ENCODE results near the gene TSPAN11. TPM values are rescaled to one million over a fixed set of nuclear protein-coding genes. Genes with fewer than 3 reads are reported as not detected.

TSPAN11 gene
- total and polyA plus RNA-seq, 2 donors (not counting 3 experiments of a cell fraction or from before 2014, with no cell fraction given) = 2.1 to 3.9 TPM

GRCh38 chr12:30968211-30968610 lies 41.7 kb downstream of the TSPAN11 start:
- Histone ChIP-seq H3K36me3 (ENCODE audit: control insufficient read depth in 2 of 2, extremely low read depth in 1 of 2, insufficient read depth in 2 of 2, low read length in 2 of 2) (no peaks in the 10 kb centered on the region), H3K27ac (ENCODE audit: insufficient read depth, low read depth, low read length) (no peak overlapping the region), H3K9me3 (replicated peaks; ENCODE audit: control insufficient read depth, insufficient read depth, low read length) (no peaks in the 10 kb centered on the region), H3K79me2 (ENCODE audit: control insufficient read depth, insufficient read depth, low read length) (no peaks in the 10 kb centered on the region), H3K4me2 (ENCODE audit: insufficient read depth, low read length) (no peak overlapping the region), H3K4me3 (replicated peaks in 1 of 3; ENCODE audit: insufficient read depth in 1 of 3, low read depth in 1 of 3, low read length in 3 of 3) (no peak overlapping the region), H3K9ac (replicated peaks; ENCODE audit: extremely low read depth, insufficient read depth, low read length) (no peak overlapping the region), H3K9me1 (replicated peaks; ENCODE audit: control insufficient read depth, extremely low read depth, insufficient read depth, low read length) (no peaks in the 10 kb centered on the region), H3K4me1 (ENCODE audit: control insufficient read depth, extremely low read depth, insufficient read depth, low read length) (no peaks in the 10 kb centered on the region), H2AFZ (ENCODE audit: low read depth, low read length) (no peak overlapping the region), H4K20me1 (replicated peaks; ENCODE audit: control insufficient read depth, extremely low read depth, insufficient read depth, low read length) (no peaks in the 10 kb centered on the region), H3K27me3 (ENCODE audit: control insufficient read depth in 2 of 2, insufficient read depth in 2 of 2, low read length in 2 of 2) (peaks cover 7 to 8% of the 10 kb centered on the region in 2 experiments)
- ChIA-PET POLR2A (no interaction called here), CTCF (interaction anchor here (1.3 kb wide), 1 partner anchor 12 kb away, joined by 5 read pairs; no protein-coding TSS in a partner anchor)
- no peak for DNase-seq (ENCODE audit: low read depth, low spot score)
- intact Hi-C loops (cut with micrococcal nuclease) (no loop called here), dilution Hi-C loops (cut with MboI; ENCODE audit: extremely low pct_ligation_motif_present, low sequenced_read_pairs) (no loop called here)
- no TSS peak for BruUV-seq (replicated peaks)
- FAIRE-seq = no peak
- TF ChIP-seq, protein P1, sequence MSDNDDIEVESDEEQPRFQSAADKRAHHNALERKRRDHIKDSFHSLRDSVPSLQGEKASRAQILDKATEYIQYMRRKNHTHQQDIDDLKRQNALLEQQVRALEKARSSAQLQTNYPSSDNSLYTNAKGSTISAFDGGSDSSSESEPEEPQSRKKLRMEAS (IDR thresholded peaks at IDR 0.05; ENCODE audit: insufficient read depth, insufficient read length) = no peak
- TF ChIP-seq POLR2AphosphoS5 (IDR thresholded peaks at IDR 0.05; ENCODE audit: insufficient read depth, low read depth, low read length) = no peak

GRCh38 chr12:30969006-30969405 lies 42.5 kb downstream of the TSPAN11 start:
- no peak overlapping the region for H3K27ac ChIP-seq (ENCODE audit: insufficient read depth, low read depth, low read length)
- ChIA-PET POLR2A (no interaction called here), CTCF (interaction anchor here (1.1 to 1.3 kb wide), 3 partner anchors 11 to 303 kb away, joined by 3 to 6 read pairs (median 5); no protein-coding TSS in a partner anchor)
- H3K4me1 ChIP-seq (ENCODE audit: control insufficient read depth, extremely low read depth, insufficient read depth, low read length) = no peaks in the 10 kb centered on the region
- no peak overlapping the region for H2AFZ ChIP-seq (ENCODE audit: low read depth, low read length)
- H3K4me3 ChIP-seq (replicated peaks in 1 of 3; ENCODE audit: insufficient read depth in 1 of 3, low read depth in 1 of 3, low read length in 3 of 3) = no peak overlapping the region
- no peaks in the 10 kb centered on the region for H3K79me2 ChIP-seq (ENCODE audit: control insufficient read depth, insufficient read depth, low read length)
- TF ChIP-seq POLR2A (IDR thresholded peaks at IDR 0.05; ENCODE audit: low read depth, low read length) (no peak), MYC (IDR thresholded peaks at IDR 0.05; ENCODE audit: low read depth, low read length) (no peak), EZH2 (IDR thresholded peaks at IDR 0.05; ENCODE audit: borderline replicate concordance, low read depth, low read length, severe bottlenecking) (no peak), JUN (IDR thresholded peaks at IDR 0.05; ENCODE audit: borderline replicate concordance, insufficient read depth, insufficient read length, low read depth) (no peak), GATA2 (IDR thresholded peaks at IDR 0.05; ENCODE audit: insufficient read depth, insufficient read length, low read depth, low read length) (no peak), CTCF (IDR thresholded peaks at IDR 0.05; ENCODE audit: extremely low read depth in 1 of 2, insufficient read depth in 1 of 2, low read depth in 1 of 2, low read length in 2 of 2) (no peak), FOS (IDR thresholded peaks at IDR 0.05; ENCODE audit: borderline replicate concordance, insufficient read depth, low read length) (no peak), POLR2AphosphoS5 (IDR thresholded peaks at IDR 0.05; ENCODE audit: insufficient read depth, low read depth, low read length) (no peak)
- TF ChIP-seq, protein P1 (IDR thresholded peaks at IDR 0.05; ENCODE audit: insufficient read depth, insufficient read length) = no peak
- no peak overlapping the region for H3K4me2 ChIP-seq (ENCODE audit: insufficient read depth, low read length)
- no peaks in the 10 kb centered on the region for H4K20me1 ChIP-seq (replicated peaks; ENCODE audit: control insufficient read depth, extremely low read depth, insufficient read depth, low read length)
- no peak for DNase-seq (ENCODE audit: low read depth, low spot score)
- intact Hi-C loops (cut with micrococcal nuclease) = no loop called here
- H3K9me1 ChIP-seq (replicated peaks; ENCODE audit: control insufficient read depth, extremely low read depth, insufficient read depth, low read length) = no peaks in the 10 kb centered on the region
- dilution Hi-C loops (cut with MboI; ENCODE audit: extremely low pct_ligation_motif_present, low sequenced_read_pairs) = no loop called here
- H3K9ac ChIP-seq (replicated peaks; ENCODE audit: extremely low read depth, insufficient read depth, low read length) = no peak overlapping the region
- H3K9me3 ChIP-seq (replicated peaks; ENCODE audit: control insufficient read depth, insufficient read depth, low read length) = no peaks in the 10 kb centered on the region
- H3K36me3 ChIP-seq (ENCODE audit: control insufficient read depth in 2 of 2, extremely low read depth in 1 of 2, insufficient read depth in 2 of 2, low read length in 2 of 2) = no peaks in the 10 kb centered on the region
- no TSS peak for BruUV-seq (replicated peaks)
- peaks cover 7 to 8% of the 10 kb centered on the region in 2 experiments for H3K27me3 ChIP-seq (ENCODE audit: control insufficient read depth in 2 of 2, insufficient read depth in 2 of 2, low read length in 2 of 2)
- no peak for FAIRE-seq
